ENCODE data around the gene CAPN10.
A peak's percentile ranks its signal among the peaks of the same experiment; 100 is the strongest.
"Not testable (repeated sequence)": the region's sequence is repeated elsewhere in the genome, so short reads cannot be mapped to it uniquely, and the experiment has no call there.

Gene CAPN10

DNA sequence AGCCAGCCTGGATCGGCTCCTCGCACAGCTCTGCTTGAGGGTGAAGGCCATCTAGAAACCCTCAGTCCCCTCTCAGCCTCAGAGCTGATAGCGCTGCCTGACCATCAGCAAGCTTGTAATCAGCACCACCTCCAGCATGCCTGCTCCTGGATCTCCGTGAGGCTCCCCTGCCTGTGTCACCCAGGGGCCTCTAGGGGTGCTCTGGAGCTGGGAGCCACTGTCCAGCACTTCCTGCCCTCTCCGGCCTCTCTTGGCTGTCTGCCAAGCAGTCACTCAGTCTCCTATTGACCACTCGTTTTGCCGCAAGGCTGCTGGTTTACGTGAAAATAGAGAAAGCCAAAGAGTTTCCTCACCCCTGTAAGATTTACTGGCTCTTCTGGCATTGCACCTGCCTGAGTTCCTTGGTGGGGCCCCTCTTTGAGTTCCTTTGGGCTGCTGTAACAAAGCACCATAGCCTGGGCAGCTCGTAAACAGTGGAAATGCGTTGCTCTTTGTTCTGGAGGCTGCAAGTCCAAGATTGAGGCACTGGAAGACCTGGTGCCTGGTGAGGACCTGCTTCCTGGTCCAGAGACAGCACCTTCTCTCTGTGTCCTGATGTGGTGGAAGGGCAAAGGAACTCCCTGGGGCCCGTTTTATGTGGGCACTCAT, 17.9 kb downstream of the CAPN10 start:
- no peak for DNase-seq

GRCh38 chr2:240604939-240605716, 18.6 kb downstream of the CAPN10 start:
- no peak for DNase-seq

- no peak for DNase-seq
Observed at GRCh38 chr2:240605867-240606743, 19.6 kb downstream of the CAPN10 start.

GRCh38 chr2:240611601-240612210, 25.2 kb downstream of the CAPN10 start:
- no peak for DNase-seq

- no peak for DNase-seq
Observed at GRCh38 chr2:240613781-240614180, 27.2 kb downstream of the CAPN10 start.

DNA sequence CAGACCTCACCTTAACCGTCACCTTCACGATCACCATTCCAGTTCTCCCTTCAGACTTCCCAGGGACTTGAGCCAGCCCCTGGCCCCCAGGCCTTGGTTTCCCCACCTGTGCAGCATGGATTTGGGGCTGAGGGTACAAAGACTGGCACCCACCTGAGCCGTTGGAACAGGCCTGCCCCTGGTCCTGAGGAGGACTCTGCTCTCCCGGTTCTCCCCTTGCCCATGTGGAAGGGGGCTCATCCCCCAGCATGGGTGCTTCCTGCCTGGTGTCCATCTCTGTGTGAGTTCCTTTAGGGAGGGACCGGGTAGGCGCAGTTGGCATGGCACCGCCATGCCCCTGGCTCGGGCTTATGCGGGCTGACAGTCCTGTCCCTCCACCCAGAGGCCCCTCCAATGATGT, 27.9 kb downstream of the CAPN10 start:
- no peak for DNase-seq

GRCh38 chr2:240615396-240615795, 28.9 kb downstream of the CAPN10 start:
- DNase-seq = no peak

DNA sequence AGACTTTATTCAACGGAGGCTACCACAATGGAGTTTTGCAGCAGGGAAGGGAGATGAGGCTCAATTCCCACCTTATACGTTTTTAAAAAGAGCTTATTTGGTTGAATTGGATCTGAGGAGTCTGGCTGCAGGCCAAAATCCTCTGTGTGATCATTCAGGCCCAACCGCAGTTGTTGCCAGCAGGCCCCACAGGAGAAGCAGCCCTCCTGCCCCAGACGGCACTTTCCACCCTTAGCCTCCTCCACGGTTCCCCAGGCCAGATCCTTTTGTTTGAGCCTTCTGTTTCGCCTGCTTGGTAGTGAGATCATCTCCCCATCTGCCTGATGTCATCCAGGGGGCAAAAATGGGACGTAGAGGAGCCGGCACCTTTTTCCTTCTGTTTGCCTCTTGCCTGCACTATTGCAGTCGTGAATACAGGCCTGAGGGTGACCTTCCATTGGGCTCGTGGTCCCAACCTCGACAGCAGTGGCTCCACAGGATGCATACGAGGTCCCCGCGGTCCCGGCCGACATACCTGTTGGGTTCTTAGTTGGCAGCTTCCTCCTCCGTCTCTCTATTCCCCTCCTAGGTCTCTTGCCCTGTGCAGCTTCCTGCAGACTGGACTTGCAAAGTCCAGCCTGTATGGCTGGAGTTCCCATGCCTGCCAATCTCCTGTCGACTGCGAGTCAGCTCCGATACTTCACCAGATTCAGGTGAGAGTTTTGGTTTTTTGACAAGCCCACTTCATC, 29.4 kb downstream of the CAPN10 start:
- no peak for DNase-seq

- DNase-seq = not testable (repeated sequence)
Observed at GRCh38 chr2:240616860-240617666, 30.5 kb downstream of the CAPN10 start.

GRCh38 chr2:240618776-240619175, 32.2 kb downstream of the CAPN10 start:
- DNase-seq = no peak

DNA sequence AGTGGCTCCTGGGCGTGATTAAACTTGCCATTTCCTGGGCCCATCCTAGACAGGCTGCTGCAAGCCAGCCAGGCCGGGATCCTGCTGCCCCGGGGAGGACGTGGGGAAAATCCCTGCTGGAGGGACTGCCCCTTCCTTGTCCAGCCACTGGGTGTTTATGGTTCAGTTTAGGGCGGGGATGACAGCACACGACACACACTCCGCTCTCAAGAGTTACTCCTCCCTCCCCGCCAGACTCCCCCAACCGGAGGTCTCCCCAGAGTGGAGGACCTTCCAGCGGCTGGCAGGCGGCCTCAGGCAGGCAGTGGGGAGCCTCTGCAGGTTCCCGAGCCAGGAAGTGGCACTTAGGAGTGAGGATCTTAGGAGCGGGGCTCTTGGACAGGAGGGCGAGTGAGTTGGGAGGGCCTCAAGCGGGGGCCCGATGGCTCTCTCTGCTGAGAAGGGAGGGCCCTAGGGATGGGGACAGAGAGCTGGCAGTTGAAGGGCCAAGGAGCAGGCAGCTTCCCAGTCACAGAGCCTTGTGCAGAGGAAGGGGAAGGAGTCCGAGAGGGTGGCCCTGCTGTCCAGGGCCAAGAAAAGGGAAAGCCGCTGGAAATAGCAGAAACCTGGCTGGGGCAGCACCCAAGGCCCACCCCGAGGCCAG, 33.1 kb downstream of the CAPN10 start:
- DNase-seq = no peak

- DNase-seq = no peak
Observed at GRCh38 chr2:240620149-240620731, 33.7 kb downstream of the CAPN10 start.

DNA sequence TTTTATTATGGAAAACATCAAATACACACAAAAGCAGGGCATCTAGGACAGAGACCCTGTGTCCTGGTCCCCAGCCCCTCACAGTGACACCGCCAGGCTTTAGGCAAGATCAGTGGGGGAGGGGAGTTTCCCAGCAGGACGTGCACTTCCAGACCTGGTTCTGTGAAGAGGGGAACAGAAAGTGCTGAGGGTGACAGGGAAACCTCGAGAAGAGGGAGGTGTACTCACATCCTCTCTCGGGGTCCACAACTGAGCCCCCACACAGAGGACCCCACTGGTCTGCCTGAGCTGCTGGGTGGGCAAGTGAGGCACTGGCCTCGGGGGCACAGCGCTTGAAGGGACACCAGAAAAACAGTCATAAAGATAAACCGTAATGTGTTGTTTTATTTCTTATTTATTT, 34.3 kb downstream of the CAPN10 start:
- no peak for DNase-seq

GRCh38 chr2:240622060-240622411, 35.5 kb downstream of the CAPN10 start:
- no peak for DNase-seq

DNA sequence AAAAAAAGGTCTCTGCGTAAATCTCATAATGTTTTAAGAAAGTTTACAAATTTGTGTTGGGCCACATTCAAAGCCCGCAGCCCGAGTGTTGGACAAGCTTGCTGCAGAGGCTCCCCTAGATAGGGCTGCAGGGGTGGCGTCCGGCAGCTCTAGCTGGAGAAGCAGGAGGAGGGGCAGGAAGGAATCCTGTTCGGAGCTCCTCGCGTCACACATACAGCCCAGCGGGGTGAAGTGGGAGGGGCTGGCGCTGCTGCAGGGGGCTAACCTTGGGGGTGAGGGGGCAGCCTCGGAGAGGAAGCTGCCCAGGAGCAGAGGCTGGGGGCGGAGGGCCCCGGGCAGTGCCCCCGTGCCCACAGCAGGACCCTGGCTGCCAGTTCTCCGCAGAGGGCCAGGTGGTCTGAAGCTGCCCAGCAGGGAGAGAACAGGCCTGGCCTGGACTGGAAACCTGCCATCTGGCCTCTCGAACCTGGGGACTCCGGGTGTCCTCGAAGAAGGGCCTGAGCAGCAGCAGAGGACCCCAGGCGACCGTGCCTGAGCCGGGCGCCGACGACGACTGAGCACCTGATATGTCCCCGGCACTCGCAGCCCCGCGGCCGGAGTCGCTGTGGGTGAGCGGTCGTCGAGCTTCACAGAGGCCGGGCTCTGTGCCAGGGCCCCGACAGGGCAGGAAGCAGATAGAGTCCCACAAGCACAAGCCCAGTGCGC, 36.1 kb downstream of the CAPN10 start:
- peak; percentile 46 for DNase-seq

GRCh38 chr2:240623531-240624010, 37.0 kb downstream of the CAPN10 start:
- no peak for DNase-seq

GRCh38 chr2:240624011-240624949, 37.7 kb downstream of the CAPN10 start:
- no peak for DNase-seq

GRCh38 chr2:240624950-240625621, 38.6 kb downstream of the CAPN10 start, which contains the start of gene GPR35:
TSS of gene GPR35 (plus strand) at chr2:240625480. CDS start at chr2:240629953, 4,473 bp downstream.
- peak; percentile 63 for DNase-seq
